GM12891 (cell line): ENCODE measurements around the gene PAK1IP1.

Experiments
- POLR2A ChIP-seq: IDR thresholded peaks from 2 replicates; pipeline ENCODE4 v1.6.1; 2011; ENCODE audit warnings: low read depth, low read length, control low read depth
- POLR2AphosphoS5 ChIP-seq: IDR thresholded peaks from 2 replicates; pipeline ENCODE4 v1.6.1; 2011; ENCODE audit warnings: low read depth, low read length, control low read depth
- POU2F2 ChIP-seq: IDR thresholded peaks from 2 replicates; pipeline ENCODE4 v1.6.1; 2011; ENCODE audit warnings: low read depth, mild to moderate bottlenecking, control low read depth, low read length, moderate library complexity
- TAF1 ChIP-seq: IDR thresholded peaks from 2 replicates; pipeline ENCODE4 v1.6.1; 2011; ENCODE audit warnings: low read depth, low read length, control low read depth

GRCh38 chr6:10662742-10663141 lies 32.0 kb upstream of the PAK1IP1 start:
- TF ChIP-seq POLR2A (no peak), POU2F2 (no peak), POLR2AphosphoS5 (no peak), TAF1 (no peak)
